DMS53 treated with DMSO at 0.1 percent for 48 hours (cell line): ENCODE results near the gene YIF1A.
"Not testable (repeated sequence)": the region's sequence is repeated elsewhere in the genome, so short reads cannot be mapped to it uniquely, and the experiment has no call there.

Experiments
- DNase-seq: peaks from one replicate; lab custom pipeline; 2025; ENCODE audit not compliant: unreplicated experiment; lab: John Stamatoyannopoulos, UW

YIF1A gene

DNA sequence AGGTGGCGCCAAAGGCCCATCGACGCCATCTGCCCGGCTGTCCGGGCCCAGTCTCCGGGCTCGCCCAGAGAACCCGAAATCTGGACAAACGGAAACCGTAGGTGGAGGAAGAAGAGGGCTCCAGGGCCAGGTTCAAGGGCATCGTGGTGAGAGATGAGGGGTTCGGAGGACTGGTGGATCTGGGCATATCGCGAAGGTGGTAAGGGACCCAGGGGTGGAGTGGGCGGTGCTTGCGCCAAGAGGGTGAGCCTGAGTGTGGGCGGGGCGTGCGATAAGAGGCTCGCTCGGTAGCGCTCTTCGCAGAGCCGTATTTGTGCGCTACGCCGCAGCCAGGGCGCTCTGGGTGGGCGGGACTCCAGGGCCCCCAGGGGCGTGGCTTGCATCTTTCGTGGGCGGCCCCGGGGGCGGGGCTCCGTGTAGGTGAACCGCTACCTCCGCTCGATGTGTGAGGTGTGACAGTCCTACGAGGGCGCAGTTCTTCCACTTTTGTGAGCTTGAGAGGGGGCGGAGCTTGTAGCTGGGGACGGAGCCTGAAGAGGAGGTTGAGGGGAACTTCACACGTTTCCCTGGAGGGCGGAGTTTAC, 23.1 kb upstream of the YIF1A start:
- peak; percentile 99 for DNase-seq

DNA sequence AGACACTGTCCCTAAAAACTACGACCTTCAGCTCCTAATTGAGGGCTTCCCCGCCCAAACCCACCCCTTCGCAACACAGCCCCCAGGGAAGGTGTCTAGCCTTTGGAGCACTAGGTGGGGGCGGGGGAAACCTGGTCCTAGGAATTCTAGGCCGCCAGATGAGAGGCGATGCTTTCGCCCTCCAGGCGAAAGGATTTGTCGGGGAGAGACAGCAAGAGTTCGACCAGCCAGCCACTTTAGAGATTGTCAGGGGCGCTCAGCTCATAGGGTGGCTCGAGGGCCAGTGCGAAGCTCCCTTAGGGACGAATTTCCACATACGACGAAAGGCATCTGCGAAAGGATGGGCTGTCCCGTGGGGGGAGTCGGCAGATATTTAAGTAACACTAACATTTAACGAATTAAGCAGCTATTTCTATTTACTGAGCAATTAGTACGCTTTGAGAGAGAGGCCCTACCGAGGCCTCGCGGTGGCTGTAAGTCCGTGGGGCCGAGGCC, 22.6 kb upstream of the YIF1A start:
- no peak for DNase-seq

- not testable (repeated sequence) for DNase-seq
Observed at GRCh38 chr11:66310803-66311440, 22.0 kb upstream of the YIF1A start.

- DNase-seq = no peak
Observed at GRCh38 chr11:66310324-66310723, 21.4 kb upstream of the YIF1A start.

- no peak for DNase-seq
Observed at GRCh38 chr11:66309475-66309874, 20.5 kb upstream of the YIF1A start.

GRCh38 chr11:66302656-66303055, 13.7 kb upstream of the YIF1A start:
- DNase-seq = no peak

- DNase-seq = no peak
Observed at GRCh38 chr11:66299186-66299585, 10.2 kb upstream of the YIF1A start.

DNA sequence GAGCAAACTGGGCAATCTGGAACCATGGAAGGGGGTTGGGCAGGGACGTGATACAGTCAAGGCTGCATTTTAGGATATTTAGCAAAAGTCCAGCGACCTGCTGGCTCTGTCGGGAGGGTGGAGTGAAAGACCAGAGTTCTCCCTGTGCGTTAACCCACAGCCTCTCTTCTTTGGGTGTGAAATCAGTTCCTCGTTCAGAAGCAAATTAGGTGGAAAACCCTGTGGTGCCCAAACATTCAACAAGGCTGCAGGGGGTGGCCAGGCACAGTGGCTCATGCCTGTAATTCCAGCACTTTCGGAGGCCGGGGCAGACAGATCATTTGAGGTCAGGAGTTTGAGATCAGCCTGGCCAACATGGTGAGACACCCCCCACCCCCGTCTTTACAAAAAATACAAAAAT, 8.7 kb upstream of the YIF1A start:
- DNase-seq = no peak

DNA sequence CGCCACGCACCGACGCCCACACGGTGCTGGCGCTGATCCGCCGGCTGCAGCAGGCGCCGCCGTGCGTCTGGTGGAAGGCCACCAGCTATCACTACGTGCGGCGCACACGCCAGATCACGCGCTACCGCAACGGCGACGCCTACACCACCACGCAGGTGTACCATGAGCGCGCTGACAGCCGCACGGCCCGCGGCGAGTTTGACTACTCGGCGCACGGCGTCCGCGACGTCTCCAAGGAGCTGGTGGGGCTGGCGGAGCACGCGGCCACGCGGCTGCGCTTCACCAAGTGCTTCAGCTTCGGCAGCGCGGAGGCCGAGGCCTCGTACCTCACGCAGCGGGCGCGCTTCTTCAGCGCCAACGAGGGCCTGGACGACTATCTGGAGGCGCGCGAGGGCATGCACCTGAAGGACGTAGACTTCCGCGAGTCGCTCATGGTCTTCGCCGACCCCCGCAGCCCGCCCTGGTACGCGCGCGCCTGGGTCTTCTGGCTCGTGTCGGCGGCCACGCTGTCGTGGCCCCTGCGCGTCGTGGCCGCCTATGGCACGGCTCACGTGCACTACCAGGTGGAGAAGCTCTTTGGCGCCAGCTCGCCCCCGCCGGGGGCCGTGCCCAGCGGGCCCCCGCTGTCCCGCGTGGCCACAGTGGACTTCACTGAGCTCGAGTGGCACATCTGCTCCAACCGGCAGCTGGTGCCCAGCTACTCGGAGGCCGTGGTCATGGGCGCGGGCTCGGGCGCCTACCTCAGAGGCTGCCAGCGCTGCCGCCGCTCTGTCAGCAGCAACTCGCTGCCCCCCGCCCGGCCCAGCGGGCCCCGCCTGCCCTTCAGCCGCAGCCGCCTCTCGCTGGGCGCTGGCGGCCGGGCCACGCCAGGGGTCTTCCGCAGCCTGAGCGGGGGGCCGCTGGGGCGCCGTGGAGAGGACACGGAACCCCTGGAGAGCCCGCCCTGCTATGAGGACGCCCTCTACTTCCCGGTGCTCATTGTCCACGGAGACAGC, 6.0 kb upstream of the YIF1A start:
- DNase-seq = no peak

DNA sequence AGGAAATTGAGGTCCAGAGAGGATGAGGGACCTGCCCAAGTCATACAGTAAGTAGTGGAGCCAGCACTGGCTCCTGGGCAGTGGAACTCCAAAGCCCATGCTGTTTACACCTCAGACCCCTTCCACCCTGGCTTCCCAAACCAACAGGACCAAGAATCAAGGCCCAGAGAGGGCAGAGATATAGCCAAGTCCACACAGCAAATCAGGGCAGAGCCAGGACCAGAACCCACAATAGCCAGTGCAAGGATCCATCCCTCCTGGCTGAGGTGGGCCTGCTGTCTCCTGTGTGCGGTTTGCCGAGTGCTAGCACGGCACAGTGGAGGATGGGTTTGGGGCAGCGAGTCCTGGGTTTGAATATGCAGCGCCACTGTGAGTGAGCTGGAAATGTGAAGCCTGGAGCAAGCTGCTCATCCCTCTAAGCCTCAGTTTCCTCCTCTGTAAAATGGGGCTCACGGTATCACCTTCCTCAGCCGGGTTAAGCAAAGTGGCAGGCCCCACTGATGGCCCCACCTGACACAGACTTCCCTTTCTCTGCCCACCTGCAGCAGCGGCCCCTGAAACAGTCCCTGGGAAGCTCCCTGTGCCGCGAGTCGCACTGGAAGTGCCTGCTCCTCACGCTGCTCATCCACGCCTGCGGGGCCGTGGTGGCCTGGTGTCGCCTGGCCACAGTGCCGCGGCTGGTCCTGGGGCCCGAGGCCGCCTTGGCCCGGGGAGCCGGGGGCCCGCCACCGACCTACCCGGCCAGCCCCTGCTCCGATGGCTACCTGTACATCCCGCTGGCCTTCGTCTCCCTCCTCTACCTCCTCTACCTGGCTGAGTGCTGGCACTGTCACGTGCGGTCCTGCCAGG, 5.1 kb upstream of the YIF1A start:
- no peak for DNase-seq

- no peak for DNase-seq
Observed at GRCh38 chr11:66293352-66293751, 4.4 kb upstream of the YIF1A start.

GRCh38 chr11:66292543-66293332, 3.8 kb upstream of the YIF1A start:
- no peak for DNase-seq

DNA sequence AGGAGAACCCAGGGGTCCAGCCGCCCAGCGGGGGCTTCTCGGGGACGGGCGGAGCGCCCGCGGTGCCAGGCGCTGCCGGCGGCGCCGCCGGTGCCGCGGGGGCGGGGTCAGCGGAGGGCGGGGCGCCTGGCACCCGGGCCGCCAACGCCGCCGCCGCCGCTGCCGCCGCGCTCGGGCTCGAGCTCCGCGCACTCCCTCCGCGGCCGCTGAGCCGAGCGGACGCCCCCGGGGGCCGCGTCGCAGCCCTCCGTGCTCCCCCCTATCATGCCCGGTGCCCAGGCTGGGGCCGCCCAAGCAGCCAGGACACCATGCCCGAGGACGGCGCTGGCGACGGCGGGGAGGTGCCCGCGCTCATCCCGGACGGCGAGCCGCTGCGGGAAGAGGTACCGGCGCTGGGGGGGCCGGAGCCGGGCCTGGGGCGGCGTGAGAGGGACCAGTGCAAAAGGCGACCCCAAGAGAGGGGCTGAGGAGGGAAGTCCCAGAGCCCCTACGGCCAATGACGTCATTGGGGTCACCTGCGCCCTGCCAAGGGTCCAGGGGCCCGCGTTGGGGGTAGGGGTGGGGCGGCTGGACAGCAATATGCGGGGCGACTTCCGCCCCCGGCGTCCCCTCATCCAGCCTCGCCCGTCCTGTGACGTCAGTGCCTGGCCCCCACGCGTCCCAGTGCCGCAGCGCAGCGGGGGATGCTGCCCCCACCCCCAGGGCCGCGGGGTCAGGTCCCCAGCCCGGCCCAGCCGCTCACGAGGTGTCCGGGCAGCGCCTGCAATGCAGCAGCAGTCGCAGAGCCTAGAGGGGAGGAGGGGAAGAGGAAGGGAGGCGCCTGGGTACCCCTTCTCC, 3.0 kb upstream of the YIF1A start, which contains the start of gene TMEM151A:
TMEM151A (plus strand) TSS at position 189 of the 837 bp plus-strand sequence; CDS start at position 309, 120 bp downstream.
- DNase-seq = peak; percentile 16

DNA sequence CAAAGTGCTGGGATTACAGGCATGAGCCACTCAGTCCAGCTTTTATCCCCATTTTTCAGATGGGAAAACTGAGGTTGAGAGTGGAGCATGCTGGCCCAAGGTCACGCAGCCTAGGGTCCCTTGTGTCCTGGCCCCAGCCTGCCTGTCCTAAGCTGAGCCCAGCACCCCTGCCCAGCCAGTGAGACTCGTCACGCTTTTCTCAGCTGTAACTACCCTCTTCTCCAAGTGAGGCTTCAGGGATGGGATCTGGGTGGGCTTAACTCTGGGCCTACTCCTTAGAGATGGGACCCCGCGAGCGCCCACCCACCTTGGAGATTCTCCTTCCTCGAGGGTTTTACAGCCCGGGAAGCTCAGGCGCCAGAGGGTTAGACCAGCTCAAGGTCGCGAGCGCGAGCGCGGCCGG, 2.4 kb upstream of the YIF1A start:
- no peak for DNase-seq

DNA sequence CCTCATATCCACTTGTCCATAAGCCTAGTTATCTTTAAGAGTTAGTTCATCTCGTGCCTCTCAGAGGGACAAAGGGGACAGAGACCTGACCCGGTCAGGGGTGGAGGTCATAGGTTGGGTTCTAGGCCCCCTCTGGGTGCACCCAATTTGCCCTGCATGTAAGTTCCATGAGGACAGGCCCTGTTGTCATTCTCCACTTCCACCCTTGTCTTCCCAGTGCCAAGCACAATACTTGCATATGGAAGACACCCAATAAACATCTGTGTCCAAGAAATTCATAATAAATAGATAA, 1.3 kb upstream of the YIF1A start:
- DNase-seq = no peak

DNA sequence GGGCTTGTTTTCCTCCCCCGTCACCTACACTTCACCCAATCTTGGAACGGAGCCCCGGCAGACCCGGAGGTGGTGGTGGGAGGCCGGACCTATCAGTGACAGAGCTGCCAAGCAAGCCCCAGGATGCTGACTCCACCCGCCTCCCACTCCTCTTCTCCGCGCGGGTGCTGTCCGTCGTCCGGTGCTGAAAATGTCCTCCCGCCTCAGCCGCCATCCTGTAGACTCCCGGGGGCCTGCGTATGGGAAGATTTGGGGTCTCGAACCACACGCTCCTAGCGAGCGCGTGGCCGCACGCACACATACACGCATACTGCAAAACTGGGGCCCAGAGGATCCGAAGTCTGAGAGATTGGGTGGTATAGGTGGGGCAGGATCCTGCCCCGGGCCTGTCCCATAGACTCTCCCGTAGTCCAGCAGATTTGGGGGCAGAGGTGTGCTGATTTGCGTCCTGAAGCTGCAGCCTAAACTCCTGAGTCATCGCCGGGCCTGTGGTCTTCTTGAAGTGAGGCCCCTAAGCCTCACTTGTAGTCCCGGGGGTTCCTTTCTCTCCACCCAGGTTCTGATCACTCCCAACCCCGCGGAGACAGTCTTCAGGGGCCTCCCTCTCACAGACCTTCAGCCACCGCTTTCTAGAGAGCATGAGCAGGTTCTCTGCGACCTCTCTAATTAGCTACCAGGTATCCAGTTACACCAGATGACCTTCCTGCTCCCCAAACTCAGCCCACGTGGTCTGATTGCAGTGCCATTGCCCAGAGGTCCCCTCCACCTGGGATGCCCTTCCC, 796 bp upstream of the YIF1A start:
- peak; percentile 92 for DNase-seq

GRCh38 chr11:66287889-66288670, 863 bp downstream of the YIF1A start:
- DNase-seq = no peak
